NCI-H1694 treated with DMSO at 0.1 percent for 48 hours (cell line): ENCODE data around the gene EOGT.

Experiments
- DNase-seq: peaks from one replicate; lab custom pipeline; 2025; lab: John Stamatoyannopoulos, UW

The EOGT gene

DNA sequence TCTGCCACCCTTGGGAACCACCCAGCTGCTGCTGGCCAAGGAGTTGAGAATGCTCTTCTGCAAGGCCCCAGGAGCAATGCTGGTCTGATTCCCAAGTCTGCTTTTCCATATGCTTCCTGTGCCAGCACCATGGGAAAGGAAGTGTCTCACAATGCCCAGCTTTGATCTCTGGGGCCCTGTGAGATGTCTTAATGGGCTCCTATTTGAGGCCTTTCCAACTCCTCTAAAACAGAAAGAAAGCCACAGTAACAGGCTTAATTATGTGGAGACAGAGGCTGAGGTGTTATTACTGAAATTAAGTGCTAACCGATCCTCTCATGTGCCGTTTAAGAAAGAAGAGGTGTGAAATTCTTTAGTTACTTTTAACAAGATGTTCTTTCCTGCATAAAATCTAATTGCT is 4.5 kb downstream of the EOGT start:
- no peak for DNase-seq

DNA sequence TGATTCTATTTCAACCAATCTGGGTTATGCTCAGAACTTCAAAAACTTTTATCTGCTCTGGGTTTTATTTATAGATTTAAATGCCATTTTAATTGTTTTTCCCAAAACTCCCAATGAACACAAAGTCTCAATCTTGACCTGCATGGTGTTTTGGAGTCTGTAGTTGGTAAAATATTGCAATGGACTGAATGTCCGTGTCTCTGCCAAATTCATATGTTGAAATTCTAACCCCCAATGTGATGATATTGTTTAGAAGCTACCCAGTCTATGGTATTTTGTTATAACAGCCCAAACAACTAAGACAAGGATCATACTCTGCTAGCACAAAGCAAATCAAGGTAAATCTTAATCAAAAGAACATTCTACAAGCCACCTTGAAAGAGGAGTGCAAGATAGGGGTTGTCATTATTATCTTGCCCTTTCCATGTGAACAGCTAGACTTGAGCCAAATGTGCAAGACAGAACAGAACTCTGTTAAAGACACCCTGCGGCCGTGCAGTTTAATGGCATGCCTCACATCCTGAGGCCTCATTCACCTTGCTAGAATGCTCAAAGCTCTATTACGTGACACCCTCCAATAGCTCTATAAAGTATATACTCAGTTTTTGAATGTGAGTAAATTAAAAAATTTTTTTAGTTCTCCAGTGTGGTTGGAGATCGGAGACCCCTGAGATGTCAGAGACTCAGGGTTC is 7.5 kb downstream of the EOGT start:
- DNase-seq, result no peak

DNA sequence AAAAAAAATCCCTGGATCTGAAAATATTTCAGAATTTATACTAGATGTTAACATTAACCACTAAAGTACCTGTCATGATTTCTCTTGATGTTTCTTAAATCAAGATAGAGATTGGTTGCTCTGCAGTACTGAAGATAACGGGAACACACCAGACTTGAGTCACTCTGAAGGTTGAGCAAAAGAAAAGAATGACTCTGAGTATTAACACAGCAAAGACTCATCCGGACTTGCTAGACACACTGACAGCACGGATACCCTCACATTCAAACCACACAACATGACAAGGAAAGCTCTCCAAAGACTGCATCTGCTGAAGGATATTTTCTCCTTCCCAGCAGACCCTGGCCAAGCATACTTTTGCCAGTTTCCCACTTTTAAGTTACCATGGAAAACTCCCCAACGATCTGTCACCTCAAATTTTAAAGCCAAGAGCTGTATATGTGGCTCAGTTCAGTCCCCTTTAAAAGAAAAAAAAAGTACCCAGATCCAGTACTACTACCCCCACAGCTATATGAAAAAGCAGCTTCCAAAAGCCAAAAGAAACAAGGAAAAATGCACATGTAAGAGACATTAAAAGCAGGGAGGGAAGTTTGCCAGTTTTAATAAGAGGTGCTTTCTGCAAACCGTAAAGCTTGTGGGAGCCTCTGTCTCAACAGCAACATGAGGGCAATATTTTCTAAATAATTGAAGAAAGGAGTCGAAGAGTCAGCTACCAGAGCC is 8.3 kb downstream of the EOGT start:
- no peak for DNase-seq

DNA sequence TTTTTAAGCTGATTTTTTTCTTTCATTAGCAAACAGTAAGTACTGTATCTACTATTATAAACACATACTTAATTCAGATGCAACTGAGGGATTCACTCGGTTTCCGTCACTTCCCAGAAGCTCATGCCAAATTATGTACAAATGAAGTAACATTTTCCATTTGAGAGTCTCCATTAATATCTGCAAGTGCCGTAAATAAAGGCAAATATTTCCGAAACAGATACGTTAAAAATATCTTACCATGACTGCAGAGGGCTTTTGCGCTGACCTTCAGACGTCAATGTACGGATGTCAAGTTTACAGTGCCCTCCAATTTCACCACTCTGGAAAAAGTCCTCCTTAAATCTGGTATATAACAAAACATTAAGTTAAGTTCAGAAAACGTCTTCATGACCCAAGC is 9.3 kb downstream of the EOGT start:
- DNase-seq, result no peak

DNA sequence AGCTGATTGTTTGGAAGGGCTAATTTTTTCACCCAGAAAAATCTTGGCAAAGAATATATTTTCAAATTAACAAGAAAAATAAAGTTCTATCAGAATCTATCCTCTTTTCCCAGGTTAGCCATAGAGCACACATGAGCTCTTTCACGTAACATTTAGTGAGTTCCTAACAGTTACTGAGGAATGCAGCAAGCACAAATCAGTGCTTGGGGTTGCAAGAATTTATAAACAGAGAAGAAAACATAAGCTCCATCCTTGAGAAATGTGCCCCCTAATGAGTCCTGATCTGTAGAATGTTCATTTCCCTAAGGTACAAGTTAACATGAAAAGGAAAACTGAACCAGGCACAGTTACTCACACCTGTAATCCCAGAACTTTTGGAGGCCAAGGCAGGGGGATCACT is 13.9 kb downstream of the EOGT start:
- no peak for DNase-seq

DNA sequence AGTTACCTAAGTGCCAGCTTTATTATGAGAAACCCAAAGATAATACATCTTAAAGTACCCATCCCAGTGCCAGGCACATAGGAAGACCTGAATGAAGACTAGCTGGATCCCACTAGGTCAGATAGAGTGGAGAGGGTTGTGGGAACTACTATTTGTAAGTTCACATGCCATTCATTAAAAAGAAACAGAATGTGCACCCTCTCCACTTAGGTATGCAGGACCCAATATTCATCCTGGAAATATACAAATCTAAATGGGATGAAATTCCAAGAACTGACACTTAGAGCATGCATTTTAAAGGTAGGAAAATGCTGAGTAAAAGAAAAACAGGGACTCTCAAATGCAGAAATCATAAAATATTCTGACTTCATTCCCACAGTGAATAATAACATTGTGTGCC is 14.3 kb downstream of the EOGT start:
- DNase-seq, result no peak

DNA sequence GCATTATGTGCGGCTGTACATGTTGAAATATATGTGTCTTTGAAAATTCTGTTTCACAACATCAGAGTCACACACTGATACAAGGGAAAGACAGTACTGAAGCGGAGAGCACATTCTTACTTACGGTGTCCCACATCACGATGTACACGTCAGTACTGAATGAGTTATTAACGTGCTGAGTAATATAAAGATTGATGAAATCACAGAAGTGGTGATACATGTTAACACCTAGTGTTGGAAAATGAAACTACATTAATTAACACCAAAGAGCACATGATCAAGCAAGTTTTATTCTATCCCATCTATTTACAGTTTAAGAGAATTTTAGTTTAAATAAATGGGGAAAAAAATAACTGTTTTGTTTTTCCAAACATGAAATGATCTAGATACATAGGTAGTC is 15.6 kb downstream of the EOGT start:
- no peak for DNase-seq

DNA sequence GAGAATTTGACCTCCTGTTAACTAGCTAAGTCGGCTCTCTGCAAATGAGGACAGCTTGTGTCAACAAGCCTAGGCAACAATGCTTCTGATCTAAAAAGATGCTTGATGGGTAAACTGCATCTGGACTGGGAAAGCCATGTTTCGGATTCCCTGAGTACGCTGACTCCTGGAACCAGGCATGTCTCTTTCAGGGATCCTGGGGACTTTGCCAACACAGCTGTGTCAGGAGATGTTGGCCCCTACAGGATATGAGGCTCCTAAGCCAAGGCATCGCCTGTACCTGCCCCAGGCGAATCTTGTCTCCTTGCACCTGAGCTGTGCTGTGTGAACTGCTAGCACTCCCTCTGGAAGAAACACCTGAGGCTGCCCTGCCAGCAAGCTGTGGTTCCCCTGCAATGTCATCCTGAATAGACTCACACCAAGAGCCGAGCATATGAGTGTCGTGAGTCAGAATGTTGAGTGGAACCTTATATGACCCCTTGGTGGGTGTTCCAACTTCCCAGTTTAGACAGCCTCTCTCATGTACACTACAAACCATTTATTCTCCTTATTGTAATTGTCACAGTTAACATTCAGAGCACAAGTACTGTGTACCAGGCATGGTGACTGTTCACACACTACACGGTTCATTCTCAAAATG is 17.0 kb downstream of the EOGT start:
- peak; percentile 10 for DNase-seq

DNA sequence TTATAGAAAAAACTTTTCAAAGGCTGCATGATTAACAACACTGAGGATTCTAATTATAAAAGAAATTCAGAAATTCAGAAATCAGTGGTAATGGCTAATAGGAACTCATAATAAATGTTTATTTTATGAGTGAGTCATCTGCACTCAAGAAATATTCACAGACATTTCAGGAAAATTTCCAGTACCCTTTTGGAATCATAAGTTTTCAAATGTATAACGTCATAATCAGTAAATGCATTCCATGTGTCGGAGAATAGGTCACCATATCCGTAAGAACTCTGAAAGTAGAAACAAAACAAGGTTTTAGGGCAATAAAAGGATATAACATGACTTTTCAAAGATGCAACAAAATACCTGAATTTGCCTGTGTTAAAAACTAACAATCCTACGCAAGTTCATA is 24.7 kb downstream of the EOGT start:
- DNase-seq, result no peak

DNA sequence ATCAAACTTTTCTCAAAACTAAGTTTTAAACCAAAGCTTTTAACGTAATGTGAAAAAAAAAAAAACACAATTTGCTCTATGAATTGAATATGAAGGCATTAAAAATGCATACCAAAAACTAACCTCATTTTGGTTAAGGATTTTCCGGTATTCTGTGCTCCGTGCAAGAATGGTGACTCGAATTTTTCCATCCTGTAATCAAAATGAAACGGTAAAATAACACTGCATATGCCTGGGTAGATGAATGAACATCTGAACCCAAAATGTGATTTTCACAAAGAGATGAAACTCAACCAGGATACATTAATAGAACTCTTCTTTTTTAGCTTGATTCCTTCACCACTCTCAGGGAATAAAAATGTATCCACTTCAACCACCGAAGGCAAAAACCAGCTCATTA is 26.2 kb downstream of the EOGT start:
- DNase-seq, result no peak

DNA sequence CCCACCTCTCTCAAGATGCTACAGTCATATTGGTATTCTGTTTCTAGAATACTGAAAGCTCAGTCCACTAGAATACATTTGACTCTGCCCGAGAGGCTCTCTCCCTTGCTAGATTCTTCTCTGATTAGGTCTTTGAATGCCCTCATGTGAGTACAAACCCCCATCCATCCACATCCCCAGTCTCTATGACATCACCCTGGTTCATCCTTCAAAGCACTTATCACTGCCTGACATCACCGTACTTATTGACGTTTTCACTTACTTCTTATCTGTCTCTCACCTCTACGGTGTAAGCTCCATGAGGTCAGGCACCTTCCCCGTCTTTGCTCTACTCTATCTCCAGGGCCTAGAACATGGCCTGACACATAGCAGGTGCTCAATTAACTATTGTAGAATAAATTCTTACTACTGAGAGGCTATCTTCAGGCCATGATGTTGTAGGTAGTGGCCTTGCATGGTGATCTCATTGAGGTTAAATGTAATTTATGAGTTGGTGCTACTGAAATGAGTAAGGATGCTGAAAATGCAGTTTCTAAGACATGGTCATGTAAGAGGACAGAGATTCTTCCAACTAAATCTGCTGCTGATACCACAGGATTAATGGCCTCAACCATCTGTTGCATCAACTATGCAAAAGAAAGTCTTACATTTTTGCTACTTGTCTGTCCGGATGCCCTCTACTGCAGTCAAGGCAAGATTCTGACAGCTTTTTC is 26.8 kb downstream of the EOGT start:
- no peak for DNase-seq

DNA sequence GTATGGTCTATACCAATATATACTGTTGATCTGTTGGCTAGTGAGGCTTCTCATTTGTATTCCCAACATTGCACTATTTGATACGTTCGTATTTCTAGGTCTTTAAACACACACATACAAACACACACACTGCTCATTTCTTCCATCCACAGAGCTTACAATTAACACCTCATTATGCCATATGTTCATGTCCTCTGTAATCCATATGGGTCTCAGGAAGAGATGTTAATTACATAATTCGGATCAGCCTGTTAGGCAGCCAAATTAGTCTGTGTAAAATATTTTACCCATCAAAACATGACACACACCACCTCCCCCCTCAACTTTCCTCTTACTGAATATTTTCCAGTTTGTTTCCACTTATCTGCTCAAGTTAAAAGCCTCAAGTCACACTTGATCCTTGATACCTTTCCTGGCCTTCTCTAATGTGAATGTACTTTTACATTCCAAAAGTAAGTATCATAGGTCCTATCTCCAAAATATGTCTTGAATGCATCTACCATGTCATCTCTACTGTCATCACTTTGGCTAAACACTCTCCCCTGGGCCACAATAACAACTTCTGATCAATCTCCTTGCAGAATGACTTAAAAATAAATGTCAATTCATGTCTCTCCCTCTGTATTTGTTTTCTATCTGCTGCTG is 28.2 kb downstream of the EOGT start:
- no peak for DNase-seq

DNA sequence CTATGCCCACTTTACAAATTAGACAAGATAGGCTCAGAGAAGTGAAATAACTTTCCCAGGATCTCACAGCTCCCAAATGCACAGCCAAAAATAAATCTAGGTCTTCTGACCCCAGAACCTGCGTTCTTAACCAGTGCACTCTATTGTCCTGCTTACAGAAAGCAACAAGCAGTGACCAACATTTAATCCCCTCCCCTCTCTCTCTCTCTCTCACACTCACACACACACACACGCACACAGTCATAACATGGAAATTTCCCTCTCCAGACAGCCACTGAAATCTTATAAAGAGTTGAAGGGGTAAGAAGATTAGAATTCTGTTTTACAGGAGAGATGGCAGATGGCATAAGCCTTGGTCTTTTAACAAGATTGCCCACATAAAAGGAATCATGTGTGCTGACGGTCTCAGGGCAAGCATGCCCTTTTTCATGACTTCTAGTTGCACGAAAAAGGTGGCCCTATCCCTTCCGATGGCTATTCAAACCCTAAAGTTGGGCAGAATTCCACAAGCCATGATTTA is 29.4 kb downstream of the EOGT start:
- DNase-seq, result no peak

DNA sequence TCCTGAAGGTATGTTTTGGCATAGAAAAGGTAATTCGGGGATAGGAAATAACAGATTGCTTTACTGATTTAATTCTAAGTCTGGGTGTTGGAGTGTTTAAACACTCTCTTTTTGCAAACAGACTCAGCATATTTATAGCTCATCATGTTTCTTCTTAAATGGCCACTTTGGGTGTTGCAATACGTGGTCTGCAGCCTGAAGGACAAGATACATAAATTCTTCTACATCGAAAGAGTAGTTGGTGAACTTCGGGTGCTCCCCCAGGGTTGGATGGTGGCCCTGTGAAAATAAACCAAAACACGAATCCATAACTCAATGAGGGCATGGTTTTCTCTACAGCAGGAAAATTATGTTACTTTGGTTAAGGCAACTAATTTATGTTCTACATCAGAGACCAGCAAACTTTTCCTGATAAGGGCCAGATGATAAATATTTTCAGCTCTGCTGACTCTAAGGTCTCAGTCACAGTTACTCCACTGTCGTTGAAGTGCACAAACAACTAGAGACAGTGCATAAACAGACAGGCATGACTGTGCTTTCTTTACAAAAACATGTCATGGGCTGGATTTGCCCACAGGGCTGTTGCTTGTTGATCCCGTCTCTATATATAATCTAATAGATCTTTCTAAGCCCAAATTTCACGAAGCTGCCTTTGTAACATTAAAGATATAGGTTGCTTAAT is 35.9 kb downstream of the EOGT start:
- no peak for DNase-seq

DNA sequence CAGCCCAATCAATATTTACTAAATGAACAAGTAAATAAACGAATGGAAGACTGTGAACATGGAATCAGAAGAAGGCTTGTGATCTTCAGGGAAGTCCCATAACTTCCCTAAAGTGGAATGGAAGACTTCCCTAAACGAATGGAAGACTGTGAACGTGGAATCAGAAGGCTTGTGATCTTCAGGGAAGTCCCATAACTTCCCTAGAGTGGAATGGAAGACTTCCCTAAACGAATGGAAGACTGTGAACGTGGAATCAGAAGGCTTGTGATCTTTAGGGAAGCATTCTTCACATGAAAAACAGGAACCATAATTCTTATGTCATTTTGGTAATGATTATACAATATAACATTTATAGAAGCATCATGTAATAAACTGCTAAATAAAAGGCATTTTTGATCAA is 38.8 kb downstream of the EOGT start:
- no peak for DNase-seq

DNA sequence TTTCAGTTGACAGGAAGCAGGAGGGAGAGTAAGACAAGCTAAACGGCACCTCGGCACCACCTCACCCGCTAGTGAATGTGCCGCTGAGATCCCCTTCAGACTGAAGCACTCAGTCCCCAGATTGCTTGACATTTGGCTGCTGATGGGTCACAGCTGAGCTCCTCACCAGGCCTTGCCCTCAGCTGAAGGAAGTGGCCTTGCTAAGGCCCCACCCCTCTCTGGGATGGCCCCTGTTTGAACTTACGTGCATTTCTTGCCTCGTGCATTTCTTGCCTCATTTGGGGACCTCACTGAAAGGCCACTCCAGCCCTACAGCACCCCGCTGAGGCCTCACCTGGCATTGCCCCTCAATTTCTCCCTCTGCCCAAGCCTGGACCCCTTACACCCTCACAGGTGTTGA is 39.8 kb downstream of the EOGT start:
- DNase-seq, result no peak

DNA sequence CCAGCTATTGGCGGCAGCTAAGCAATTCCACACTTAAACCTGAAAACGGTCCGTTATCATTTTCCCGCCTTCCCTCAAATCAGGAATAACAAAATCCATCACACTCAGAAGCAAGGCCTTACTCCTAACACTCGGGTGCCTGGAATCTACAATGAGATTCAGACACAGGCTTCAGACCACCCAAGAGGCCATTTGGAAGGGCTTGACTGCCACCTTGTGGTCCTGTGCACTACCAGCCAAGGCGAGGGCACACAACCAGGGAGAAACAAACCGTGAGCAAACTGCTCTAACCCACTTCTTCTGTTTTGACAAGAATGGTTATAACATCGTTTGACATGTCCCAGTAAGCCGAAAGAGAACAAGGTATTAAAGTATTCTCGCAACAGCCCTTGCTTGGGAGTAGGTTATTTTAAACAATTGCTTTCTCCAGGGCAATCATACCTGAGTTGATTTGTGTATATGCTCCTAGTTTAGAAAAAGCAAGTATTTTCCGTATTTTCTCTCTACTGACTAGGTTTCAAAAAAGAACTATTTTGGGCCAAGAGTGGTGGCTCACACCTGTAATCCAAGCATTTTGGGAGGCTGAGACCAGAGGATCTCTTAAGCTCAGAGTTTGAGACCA is 41.0 kb downstream of the EOGT start:
- DNase-seq, result peak; percentile 14

DNA sequence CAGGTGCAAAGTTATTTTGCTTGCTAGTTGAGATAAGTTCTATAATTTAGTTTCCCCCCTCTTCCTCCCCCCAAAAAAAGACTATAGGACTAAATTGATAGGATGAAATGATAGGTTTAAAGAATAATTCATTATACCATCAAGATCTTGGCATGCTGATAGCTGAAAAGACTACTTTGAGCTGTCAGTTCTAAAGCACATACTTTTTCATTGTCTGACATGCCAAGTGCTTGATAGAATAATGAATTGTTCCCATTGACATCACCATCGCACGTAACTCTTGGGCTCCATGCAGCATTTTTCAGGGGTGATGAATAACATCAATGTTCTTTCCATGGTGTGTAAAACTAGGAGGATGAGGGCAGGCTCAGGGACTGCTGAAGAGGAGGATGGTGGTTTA is 48.8 kb downstream of the EOGT start:
- DNase-seq, result no peak

DNA sequence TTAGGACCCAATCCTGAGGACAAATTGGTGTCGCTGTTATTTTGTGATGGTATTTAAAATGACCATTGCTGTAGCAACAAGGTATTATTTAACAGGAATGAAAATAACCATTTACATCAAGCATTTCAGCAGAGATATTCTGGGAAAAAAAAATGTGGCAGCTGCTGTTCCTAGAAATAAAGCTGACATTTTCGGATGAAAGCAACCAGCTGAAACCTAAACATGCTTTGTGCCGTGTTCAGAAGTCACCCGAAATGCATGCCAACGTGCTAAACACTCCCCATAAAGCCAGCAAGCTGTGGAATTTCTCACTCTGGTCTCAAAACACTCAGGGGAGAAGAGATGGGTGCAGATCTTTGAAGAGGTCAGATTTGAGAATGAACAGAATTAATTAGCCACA is 49.6 kb downstream of the EOGT start:
- DNase-seq, result no peak

DNA sequence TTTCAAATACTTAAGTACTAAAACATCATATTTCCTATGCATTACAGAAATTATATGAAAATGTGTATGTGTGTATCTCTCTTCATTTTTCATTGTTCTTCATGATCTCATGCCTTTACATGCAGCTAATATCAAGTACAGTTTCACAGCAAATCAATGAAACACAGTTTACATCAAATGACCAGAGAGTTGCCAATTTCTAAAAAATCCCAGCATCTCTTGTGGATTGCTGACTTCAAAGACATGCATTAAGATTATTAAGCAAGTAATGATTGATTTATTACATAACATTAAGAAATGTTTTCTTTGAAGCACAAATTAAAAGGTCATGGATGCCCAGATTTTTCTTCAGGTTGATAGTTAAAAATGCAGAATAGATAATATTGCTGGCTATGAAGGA is 50.1 kb downstream of the EOGT start:
- no peak for DNase-seq

DNA sequence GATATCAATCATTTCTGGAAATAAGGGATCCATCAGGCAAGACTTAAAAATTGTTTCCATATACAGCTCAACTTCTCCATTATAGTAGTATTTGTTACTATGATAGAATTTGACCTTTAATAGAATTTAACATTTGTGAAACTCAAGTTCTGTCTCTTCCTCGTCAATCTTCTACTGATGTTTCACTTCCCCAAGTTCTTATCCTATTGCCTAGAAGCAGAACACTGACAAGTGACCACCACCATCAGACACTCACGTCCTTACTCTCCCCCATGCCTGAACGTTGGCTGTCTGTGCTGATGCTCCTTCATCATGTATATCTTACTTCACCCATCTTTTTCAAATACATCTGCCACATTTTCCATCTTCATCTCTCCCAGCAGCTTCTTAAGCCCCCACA is 54.6 kb downstream of the EOGT start:
- DNase-seq, result no peak
